VCaP (cell line): ENCODE results near the gene MYZAP.
A peak's percentile ranks its signal among the peaks of the same experiment; 100 is the strongest.

Source experiments
- H3K27ac ChIP-seq: fragments of 450-650 bp; 2 replicates; pipeline ENCODE4 v1.5.1; 2017
- CTCF ChIP-seq: fragments of 450-650 bp; conservative IDR thresholded peaks from 2 replicates; pipeline ENCODE4 v1.5.1; 2017; ENCODE audit warnings: mild to moderate bottlenecking, moderate library complexity

MYZAP gene

GRCh38 chr15:57549935-57550334 is 41.8 kb upstream of the MYZAP start:
- TF ChIP-seq CTCF, result no peak
- peak overlapping the region; percentile 59 for H3K27ac ChIP-seq

DNA sequence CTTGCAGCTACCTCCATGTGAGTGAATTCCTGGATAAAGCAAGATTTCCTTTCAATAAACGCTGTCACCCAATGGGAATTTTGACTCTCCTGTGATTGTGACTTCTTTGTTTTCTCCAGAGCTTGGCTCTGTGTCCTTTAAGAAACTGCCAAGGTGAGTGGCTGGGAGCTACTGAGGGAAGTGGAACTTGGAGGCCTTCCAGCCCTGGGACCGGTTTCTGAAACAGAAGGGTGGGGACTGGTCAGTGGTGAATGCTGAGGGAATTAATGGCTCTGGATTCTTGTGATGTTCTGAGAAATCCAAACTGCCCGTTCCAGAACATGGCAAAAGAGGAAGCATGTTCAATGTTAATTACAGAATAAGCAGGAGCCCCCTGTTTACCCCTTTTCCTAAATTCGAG is 41.1 kb upstream of the MYZAP start:
- no peak for TF ChIP-seq CTCF
- peak overlapping the region; percentile 59 for H3K27ac ChIP-seq

DNA sequence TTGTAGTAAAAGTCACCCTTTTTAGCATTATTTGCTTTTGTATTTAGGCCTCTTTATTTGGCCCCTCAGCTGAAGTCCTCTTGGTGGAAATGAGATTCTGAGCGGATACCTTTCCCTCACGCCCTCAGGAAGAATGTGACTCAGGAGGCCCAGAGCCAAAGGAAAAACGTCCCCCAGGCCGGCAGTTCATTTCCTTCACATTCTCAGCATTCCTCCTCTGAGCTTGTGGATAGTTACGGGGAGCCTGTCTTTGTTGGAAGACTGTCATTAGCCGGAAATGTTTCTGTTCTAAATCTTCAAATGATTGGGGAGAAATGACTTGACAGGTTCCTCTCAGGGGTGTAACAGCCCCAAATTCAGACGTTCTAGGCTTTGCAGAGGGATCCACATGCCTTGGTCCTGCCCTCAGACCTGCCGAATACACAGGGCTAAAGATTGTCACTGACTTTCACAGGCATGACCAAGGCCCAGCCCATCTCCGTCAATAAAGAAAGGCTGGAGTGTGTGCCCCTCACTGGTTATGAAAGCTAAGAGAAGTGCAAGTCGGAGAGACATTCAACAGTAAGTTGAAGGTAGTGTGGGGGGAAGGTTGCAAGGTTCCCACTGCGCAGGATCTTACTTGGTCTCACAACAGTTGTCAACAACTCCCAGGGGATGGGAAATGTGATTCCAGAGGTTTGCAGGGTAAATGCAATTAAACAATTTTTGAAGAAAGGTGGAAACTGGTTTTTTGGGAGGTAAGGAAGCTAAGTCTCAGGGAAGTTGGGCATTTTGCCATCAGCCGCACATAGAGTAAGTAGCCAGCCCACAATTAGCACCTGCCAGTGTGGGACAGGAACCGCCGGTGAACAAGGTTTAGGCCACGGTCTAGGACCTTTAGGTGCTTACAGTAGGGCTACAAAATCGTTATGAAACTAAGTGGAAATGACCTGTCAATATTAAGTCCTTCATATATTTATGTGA is 39.7 kb upstream of the MYZAP start:
- peak overlapping the region; percentile 59; the same call in 1 of the 2 replicates for H3K27ac ChIP-seq
- TF ChIP-seq CTCF, result no peak

- H3K27ac ChIP-seq, result no peak overlapping the region
Measured at GRCh38 chr15:57552678-57553334, 38.9 kb upstream of the MYZAP start.

DNA sequence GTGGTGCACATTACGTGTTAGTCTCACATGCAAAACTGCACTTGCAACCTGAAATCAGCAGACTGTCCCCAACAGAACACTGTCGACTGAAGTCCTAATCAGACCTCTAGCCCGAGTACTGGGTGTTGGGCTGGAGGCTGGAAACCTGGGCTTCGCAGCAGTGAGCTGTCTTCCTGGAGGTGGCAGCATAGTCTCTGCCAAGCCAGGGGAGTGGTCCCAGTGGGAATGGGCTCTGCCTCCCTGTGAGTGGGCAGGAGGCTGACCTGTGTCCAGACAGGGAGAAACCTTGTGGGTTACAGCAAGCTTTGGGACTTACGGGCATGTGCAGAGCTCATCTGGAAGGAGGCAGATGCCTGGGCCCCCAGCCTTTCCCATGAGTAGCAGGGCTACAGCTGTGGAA is 38.2 kb upstream of the MYZAP start:
- TF ChIP-seq CTCF, result no peak
- H3K27ac ChIP-seq, result no peak overlapping the region

More at GRCh38 chr15:57552678-57553334, 38.9 kb upstream of the MYZAP start:
- no peak for TF ChIP-seq CTCF

- H3K27ac ChIP-seq, result peak overlapping the region; percentile 30; the same call in 1 of the 2 replicates
Measured at GRCh38 chr15:57554063-57554811, 37.5 kb upstream of the MYZAP start.

More at GRCh38 chr15:57554063-57554811, 37.5 kb upstream of the MYZAP start:
- no peak for TF ChIP-seq CTCF
